ENCODE results near the gene MEGF11. TPM values are rescaled to one million over a fixed set of nuclear protein-coding genes. Genes with fewer than 3 reads are reported as not detected.

The MEGF11 gene
- total and polyA plus RNA-seq, 4 donors, result 0.16 to 1.5 (median 0.50) TPM

GRCh38 chr15:66254089-66254950 lies 770 bp upstream of the MEGF11 start:
- Histone ChIP-seq H3K4me1 (ENCODE audit: control insufficient read depth in 5 of 5, insufficient read depth in 5 of 5, low read length in 5 of 5) (peaks cover 0 to 29% (median 8%) of the 10 kb centered on the region in 5 donors), H3K9me3 (ENCODE audit: control insufficient read depth in 4 of 4, insufficient read depth in 3 of 4, low read length in 3 of 4) (no peaks in the 10 kb centered on the region), H3K9ac (ENCODE audit: insufficient read depth in 1 of 2, low read length in 2 of 2) (peak overlapping the region in 1 of 2 donors; percentile 28), H3K36me3 (ENCODE audit: control insufficient read depth in 4 of 4, insufficient read depth in 4 of 4, low read length in 4 of 4) (no peaks in the 10 kb centered on the region), H3K4me3 (no peak overlapping the region), H3K27me3 (ENCODE audit: control insufficient read depth in 3 of 3, insufficient read depth in 3 of 3, low read length in 2 of 3) (peaks cover 0 to 70% (median 61%) of the 10 kb centered on the region in 3 donors), H3K27ac (ENCODE audit: low read depth in 1 of 2, low read length in 1 of 2) (no peak overlapping the region)
- 6 to 17% methylated on average over 36 of the region's 36 CpGs for WGBS, 2 donors
- no peak for TF ChIP-seq CTCF (IDR thresholded peaks at IDR 0.05; ENCODE audit: control extremely low read depth, extremely low read depth)
- DNase-seq, result no peak
- no peak for ATAC-seq (ENCODE audit: insufficient read depth, low FRiP score)

GRCh38 chr15:66252685-66253417 lies 699 bp downstream of the MEGF11 start:
- Histone ChIP-seq H3K27ac (ENCODE audit: low read depth in 1 of 2, low read length in 1 of 2) (no peak overlapping the region), H3K27me3 (ENCODE audit: control insufficient read depth in 3 of 3, insufficient read depth in 3 of 3, low read length in 2 of 3) (peaks cover 0 to 67% (median 52%) of the 10 kb centered on the region in 3 donors), H3K9me3 (ENCODE audit: control insufficient read depth in 4 of 4, insufficient read depth in 3 of 4, low read length in 3 of 4) (no peaks in the 10 kb centered on the region), H3K36me3 (ENCODE audit: control insufficient read depth in 4 of 4, insufficient read depth in 4 of 4, low read length in 4 of 4) (no peaks in the 10 kb centered on the region), H3K4me1 (ENCODE audit: control insufficient read depth in 5 of 5, insufficient read depth in 5 of 5, low read length in 5 of 5) (peaks cover 0 to 34% (median 8%) of the 10 kb centered on the region in 5 donors), H3K9ac (ENCODE audit: insufficient read depth in 1 of 2, low read length in 2 of 2) (no peak overlapping the region), H3K4me3 (peak overlapping the region; percentile 2)
- ATAC-seq (ENCODE audit: insufficient read depth, low FRiP score), result peak; percentile 39
- peak; percentile 13 to 28 (median 22) for DNase-seq
- no peak for TF ChIP-seq CTCF (IDR thresholded peaks at IDR 0.05; ENCODE audit: control extremely low read depth, extremely low read depth)
- 1% methylated on average over 39 to 64 of the region's 64 CpGs for WGBS, 2 donors

GRCh38 chr15:66251790-66252684 lies 1.5 kb downstream of the MEGF11 start:
- H3K9me3 ChIP-seq (ENCODE audit: control insufficient read depth in 4 of 4, insufficient read depth in 3 of 4, low read length in 3 of 4), result no peaks in the 10 kb centered on the region
- H3K27me3 ChIP-seq (ENCODE audit: control insufficient read depth in 3 of 3, insufficient read depth in 3 of 3, low read length in 2 of 3), result peaks cover 0 to 59% (median 45%) of the 10 kb centered on the region in 3 donors
- H3K4me1 ChIP-seq (ENCODE audit: control insufficient read depth in 5 of 5, insufficient read depth in 5 of 5, low read length in 5 of 5), result peaks cover 0 to 34% (median 8%) of the 10 kb centered on the region in 5 donors
- 3% methylated on average over 56 to 72 of the region's 72 CpGs for WGBS, 2 donors
- TF ChIP-seq CTCF (IDR thresholded peaks at IDR 0.05; ENCODE audit: control extremely low read depth, extremely low read depth), result peak; percentile 13
- H3K9ac ChIP-seq (ENCODE audit: insufficient read depth in 1 of 2, low read length in 2 of 2), result no peak overlapping the region
- H3K36me3 ChIP-seq (ENCODE audit: control insufficient read depth in 4 of 4, insufficient read depth in 4 of 4, low read length in 4 of 4), result no peaks in the 10 kb centered on the region
- H3K27ac ChIP-seq (ENCODE audit: low read depth in 1 of 2, low read length in 1 of 2), result no peak overlapping the region
- ATAC-seq (ENCODE audit: insufficient read depth, low FRiP score), result peak; percentile 81
- no peak overlapping the region for H3K4me3 ChIP-seq
- DNase-seq, result peak; percentile 56 to 67 (median 64)
